Measurements from ENCODE around the gene BTG2. TPM values are rescaled to one million over a fixed set of nuclear protein-coding genes. Genes with fewer than 3 reads are reported as not detected.
A peak's percentile ranks its signal among the peaks of the same experiment; 100 is the strongest.

The BTG2 gene
- total RNA-seq, 1 donor from 2014 or later, result 33.7 TPM

DNA sequence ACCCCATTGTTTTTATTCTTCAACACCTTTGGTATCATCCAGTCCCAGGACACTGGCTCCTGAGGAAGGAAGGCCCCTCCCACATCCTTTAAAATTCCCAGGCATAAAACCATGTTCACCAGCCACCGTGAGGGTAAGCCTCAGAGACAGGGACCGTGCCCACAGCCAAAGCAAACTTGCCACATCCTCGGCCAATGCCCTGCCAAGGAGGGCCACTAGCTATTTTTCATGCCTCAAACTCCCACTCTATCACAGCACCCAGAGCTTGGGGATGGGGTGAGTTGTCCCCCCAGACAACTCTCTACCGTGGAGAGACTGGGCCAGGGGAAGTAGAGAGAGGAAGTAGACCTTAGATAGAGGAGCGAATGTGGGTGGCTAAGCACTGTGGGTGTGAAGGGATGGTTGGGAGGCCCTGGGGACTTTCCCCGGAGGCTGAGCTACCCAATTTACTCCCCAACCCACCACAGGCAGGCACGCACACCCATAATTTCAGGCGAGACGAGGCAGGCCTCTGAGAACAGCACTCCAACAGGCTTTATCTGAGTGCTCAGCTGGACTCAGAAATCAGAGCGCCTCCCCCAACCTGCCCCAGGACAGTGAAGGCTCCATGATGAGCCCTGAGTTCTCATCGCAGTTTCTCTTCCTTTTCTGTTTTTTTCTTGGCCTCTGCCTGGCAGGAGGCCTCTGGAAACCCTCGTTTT lies 15.9 kb upstream of the BTG2 start:
- Mint-ChIP-seq H3K4me3 (ENCODE audit: unreplicated experiment) (no peak overlapping the region), H3K36me3 (ENCODE audit: unreplicated experiment) (no peaks in the 10 kb centered on the region), H3K9me3 (ENCODE audit: unreplicated experiment) (no peaks in the 10 kb centered on the region), H3K27ac (ENCODE audit: unreplicated experiment) (peak overlapping the region; percentile 67), H3K27me3 (ENCODE audit: unreplicated experiment) (no peaks in the 10 kb centered on the region), H3K4me1 (ENCODE audit: unreplicated experiment) (peaks cover 44% of the 10 kb centered on the region)
- TF ChIP-seq, protein P1, sequence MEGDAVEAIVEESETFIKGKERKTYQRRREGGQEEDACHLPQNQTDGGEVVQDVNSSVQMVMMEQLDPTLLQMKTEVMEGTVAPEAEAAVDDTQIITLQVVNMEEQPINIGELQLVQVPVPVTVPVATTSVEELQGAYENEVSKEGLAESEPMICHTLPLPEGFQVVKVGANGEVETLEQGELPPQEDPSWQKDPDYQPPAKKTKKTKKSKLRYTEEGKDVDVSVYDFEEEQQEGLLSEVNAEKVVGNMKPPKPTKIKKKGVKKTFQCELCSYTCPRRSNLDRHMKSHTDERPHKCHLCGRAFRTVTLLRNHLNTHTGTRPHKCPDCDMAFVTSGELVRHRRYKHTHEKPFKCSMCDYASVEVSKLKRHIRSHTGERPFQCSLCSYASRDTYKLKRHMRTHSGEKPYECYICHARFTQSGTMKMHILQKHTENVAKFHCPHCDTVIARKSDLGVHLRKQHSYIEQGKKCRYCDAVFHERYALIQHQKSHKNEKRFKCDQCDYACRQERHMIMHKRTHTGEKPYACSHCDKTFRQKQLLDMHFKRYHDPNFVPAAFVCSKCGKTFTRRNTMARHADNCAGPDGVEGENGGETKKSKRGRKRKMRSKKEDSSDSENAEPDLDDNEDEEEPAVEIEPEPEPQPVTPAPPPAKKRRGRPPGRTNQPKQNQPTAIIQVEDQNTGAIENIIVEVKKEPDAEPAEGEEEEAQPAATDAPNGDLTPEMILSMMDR (IDR thresholded peaks at IDR 0.05), result no peak
- DNase-seq (ENCODE audit: extremely low spot score, unreplicated experiment), result no peak

DNA sequence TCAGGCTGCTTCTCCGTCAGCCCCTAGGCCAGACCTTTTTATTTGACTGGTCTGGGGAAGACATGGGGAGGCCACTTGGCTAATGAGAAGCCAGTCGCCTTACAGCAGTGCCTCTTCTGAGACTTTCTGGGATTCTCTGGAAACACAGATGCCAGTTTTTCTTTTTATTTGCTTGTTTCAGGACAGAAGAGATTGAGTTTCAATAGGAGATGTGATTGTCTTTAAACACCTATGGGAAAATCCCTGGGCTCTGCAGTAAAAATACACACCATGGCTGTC lies 15.4 kb upstream of the BTG2 start:
- H3K4me1 Mint-ChIP-seq (ENCODE audit: unreplicated experiment), result peaks cover 48% of the 10 kb centered on the region
- no peak overlapping the region for H3K4me3 Mint-ChIP-seq (ENCODE audit: unreplicated experiment)
- H3K36me3 Mint-ChIP-seq (ENCODE audit: unreplicated experiment), result no peaks in the 10 kb centered on the region
- TF ChIP-seq, protein P1 (IDR thresholded peaks at IDR 0.05), result no peak
- peak overlapping the region; percentile 67 for H3K27ac Mint-ChIP-seq (ENCODE audit: unreplicated experiment)
- no peak for DNase-seq (ENCODE audit: extremely low spot score, unreplicated experiment)
- peaks cover 3% of the 10 kb centered on the region for H3K27me3 Mint-ChIP-seq (ENCODE audit: unreplicated experiment)
- no peaks in the 10 kb centered on the region for H3K9me3 Mint-ChIP-seq (ENCODE audit: unreplicated experiment)

DNA sequence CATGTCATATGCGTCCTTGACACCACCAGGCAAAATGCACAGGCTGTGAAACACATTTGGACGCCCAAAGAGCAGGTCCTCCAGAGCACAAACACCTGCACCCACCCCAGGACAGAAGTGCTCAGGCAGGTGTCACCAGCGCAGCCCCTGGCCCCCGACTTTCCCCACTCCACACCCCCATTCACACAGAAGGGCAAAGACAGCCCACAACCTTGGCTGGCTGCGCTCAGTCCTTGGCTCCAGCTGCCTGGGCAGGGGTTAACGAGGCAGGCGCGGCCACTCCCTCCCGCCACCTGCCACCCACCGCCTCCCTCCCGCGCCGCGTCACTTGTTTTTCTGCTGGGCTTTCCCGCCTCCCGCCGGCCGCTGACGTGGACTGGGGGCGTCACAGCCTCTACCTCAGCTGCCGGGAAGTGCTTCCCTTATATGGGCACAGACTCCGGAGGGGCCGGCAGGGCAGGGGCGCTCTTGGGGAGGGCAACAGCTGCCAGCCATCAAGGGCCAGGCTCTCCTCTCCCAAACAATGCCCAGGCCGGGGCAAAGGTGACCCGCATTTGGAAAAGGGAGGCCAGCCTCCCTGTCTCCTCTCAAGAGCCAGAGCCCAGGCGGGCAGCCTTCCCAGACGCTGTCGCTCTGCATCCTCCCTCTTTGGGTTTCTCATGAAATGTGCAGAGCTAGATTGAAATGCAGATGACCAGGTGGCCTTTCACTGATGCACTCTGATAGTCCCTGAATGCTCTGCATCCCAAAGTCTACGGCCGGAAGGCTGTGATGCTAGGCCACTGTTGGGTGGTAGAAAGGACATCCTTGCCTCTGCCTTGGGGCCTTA lies 14.8 kb upstream of the BTG2 start:
- Mint-ChIP-seq H3K27me3 (ENCODE audit: unreplicated experiment) (peaks cover 3% of the 10 kb centered on the region), H3K9me3 (ENCODE audit: unreplicated experiment) (no peaks in the 10 kb centered on the region), H3K27ac (ENCODE audit: unreplicated experiment) (peak overlapping the region; percentile 67), H3K4me3 (ENCODE audit: unreplicated experiment) (no peak overlapping the region), H3K36me3 (ENCODE audit: unreplicated experiment) (no peaks in the 10 kb centered on the region), H3K4me1 (ENCODE audit: unreplicated experiment) (peaks cover 51% of the 10 kb centered on the region)
- TF ChIP-seq, protein P1 (IDR thresholded peaks at IDR 0.05), result no peak
- peak; percentile 86 for DNase-seq (ENCODE audit: extremely low spot score, unreplicated experiment)

DNA sequence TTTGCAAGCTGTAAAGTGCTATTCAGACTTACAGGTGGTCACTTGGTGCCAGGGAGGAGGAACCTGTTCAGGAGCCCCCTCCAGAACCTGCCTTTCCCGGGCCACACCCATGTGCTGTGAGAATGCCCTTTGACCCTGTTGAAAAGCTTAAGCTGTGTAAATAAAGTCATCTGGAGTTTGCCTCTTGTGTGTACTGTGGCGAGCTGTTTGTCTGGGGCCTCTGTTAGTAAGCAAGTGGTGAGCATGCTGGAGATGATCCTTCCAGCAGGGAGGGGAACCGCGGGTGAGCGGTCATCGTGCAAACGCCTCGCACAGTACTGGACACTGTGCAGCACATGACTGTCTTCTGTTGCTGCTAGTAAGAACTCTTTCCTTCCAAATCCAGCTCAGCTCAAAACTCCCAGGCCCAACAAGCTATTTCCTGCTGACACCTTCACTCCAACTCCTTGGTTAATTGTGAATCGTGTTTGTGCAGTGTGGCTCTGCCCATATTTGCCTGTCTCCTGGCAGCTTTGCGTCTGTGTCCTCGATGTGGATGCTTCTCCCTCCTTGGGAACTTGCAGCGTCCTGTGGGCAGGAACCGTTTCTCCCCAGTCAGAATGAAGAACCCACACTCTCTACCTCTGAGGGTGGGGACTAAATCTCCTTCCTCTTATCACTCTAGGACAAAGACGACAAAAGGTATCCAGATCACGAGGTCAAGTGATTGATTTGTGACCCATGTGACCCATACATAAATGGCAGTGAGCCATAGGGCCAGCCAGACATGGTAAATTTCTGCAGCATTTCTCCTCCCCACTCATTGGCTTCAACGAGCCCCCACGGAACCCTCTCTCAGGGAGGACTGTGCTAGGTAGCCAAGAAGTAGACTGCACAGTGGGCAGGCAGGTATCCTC lies 13.9 kb upstream of the BTG2 start:
- Mint-ChIP-seq H3K4me1 (ENCODE audit: unreplicated experiment) (peaks cover 57% of the 10 kb centered on the region), H3K27ac (ENCODE audit: unreplicated experiment) (peak overlapping the region; percentile 23), H3K4me3 (ENCODE audit: unreplicated experiment) (no peak overlapping the region), H3K36me3 (ENCODE audit: unreplicated experiment) (no peaks in the 10 kb centered on the region), H3K27me3 (ENCODE audit: unreplicated experiment) (peaks cover 3% of the 10 kb centered on the region), H3K9me3 (ENCODE audit: unreplicated experiment) (no peaks in the 10 kb centered on the region)
- no peak for DNase-seq (ENCODE audit: extremely low spot score, unreplicated experiment)
- TF ChIP-seq, protein P1 (IDR thresholded peaks at IDR 0.05), result no peak
